GM19372 (cell line): ENCODE results near the gene PTPN11.
"Not testable (repeated sequence)": the region's sequence is repeated elsewhere in the genome, so short reads cannot be mapped to it uniquely, and the experiment has no call there.

Source experiments
- ATAC-seq: cut with Tn5 transposase; IDR thresholded peaks from one replicate; pipeline ENCODE4 v1.9.1; 2021; ENCODE audit warnings: mild to moderate bottlenecking, low read depth, moderate library complexity; ENCODE audit not compliant: unreplicated experiment

PTPN11 gene

GRCh38 chr12:112418608-112419296 lies at the start of gene PTPN11:
TSS of gene PTPN11 (plus strand) at chr12:112418947. CDS start at chr12:112419112, 165 bp downstream.
- ATAC-seq = peak; percentile 68

GRCh38 chr12:112370199-112370598 lies 48.5 kb upstream of the PTPN11 start:
- no peak for ATAC-seq

GRCh38 chr12:112370868-112371510 lies 47.8 kb upstream of the PTPN11 start:
- no peak for ATAC-seq

GRCh38 chr12:112374166-112374740 lies 44.5 kb upstream of the PTPN11 start:
- no peak for ATAC-seq

- ATAC-seq = no peak
These were observed 43.6 kb upstream of the PTPN11 start for GRCh38 chr12:112375105-112375504.

- ATAC-seq = no peak
These were observed 37.9 kb upstream of the PTPN11 start for GRCh38 chr12:112380663-112381405.

GRCh38 chr12:112381406-112381882 lies 37.3 kb upstream of the PTPN11 start:
- ATAC-seq = peak; percentile 51

- peak; percentile 83 for ATAC-seq
These were observed 36.6 kb upstream of the PTPN11 start, which contains the start of gene HECTD4 for GRCh38 chr12:112381883-112382796. TSS of gene HECTD4 (minus strand) at chr12:112382431. CDS start at chr12:112382128, 303 bp downstream.

- ATAC-seq = no peak
These were observed 35.9 kb upstream of the PTPN11 start for GRCh38 chr12:112382866-112383265.

GRCh38 chr12:112386726-112387125 lies 32.0 kb upstream of the PTPN11 start:
- ATAC-seq = no peak

GRCh38 chr12:112389228-112389627 lies 29.5 kb upstream of the PTPN11 start:
- ATAC-seq = no peak

- ATAC-seq = not testable (repeated sequence)
These were observed 28.7 kb upstream of the PTPN11 start for GRCh38 chr12:112389922-112390654.

GRCh38 chr12:112393328-112393727 lies 25.4 kb upstream of the PTPN11 start:
- ATAC-seq = no peak

- no peak for ATAC-seq
These were observed 17.7 kb upstream of the PTPN11 start for GRCh38 chr12:112401054-112401453.

GRCh38 chr12:112401903-112402498 lies 16.7 kb upstream of the PTPN11 start:
- ATAC-seq = no peak

- no peak for ATAC-seq
These were observed 11.9 kb upstream of the PTPN11 start for GRCh38 chr12:112406519-112407488.

- not testable (repeated sequence) for ATAC-seq
These were observed 11.1 kb upstream of the PTPN11 start for GRCh38 chr12:112407683-112408082.

- no peak for ATAC-seq
These were observed 10.1 kb upstream of the PTPN11 start for GRCh38 chr12:112408621-112409020.
